ENCODE data around the gene GLDN.

GLDN gene

GRCh38 chr15:51315726-51316125, 25.7 kb upstream of the GLDN start:
- no peak overlapping the region for H3K4me3 ChIP-seq (ENCODE audit: low read depth, low read length)
- H3K9me3 ChIP-seq (ENCODE audit: control insufficient read depth, insufficient read depth, low read depth, low read length) = no peaks in the 10 kb centered on the region
- H3K36me3 ChIP-seq (ENCODE audit: control insufficient read depth in 2 of 2, insufficient read depth in 1 of 2, low read length in 2 of 2) = no peaks in the 10 kb centered on the region
- H3K27ac ChIP-seq (ENCODE audit: extremely low read depth, low read depth, low read length) = no peak overlapping the region
- H3K4me1 ChIP-seq (ENCODE audit: control insufficient read depth, insufficient read depth, low read length) = peaks cover 12% of the 10 kb centered on the region
- ChIA-PET POLR2A (no interaction called here), CTCF (no interaction called here)
- TF ChIP-seq ZNF155 (tag by site-specific recombination; IDR thresholded peaks at IDR 0.05) = no peak

DNA sequence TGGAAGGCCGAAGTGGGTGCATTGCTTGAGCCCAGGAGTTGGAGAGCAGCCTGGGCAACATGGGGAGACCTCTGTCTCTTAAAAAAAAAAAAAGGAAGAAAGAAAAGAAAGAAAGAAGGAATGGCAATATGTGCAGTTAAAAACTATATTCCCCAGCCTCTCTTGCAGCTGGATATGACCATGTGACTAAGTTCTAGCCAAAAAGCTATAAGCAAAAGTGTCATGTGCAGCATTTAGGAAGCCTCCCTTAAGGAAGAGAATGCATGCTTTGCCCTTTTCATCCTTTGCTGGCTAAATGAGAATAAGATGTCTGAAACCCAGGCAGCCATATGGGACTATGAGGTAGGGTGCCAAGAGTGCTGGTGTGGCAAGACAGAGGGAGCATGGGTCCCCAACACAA, 24.8 kb upstream of the GLDN start:
- H3K36me3 ChIP-seq (ENCODE audit: control insufficient read depth in 2 of 2, insufficient read depth in 1 of 2, low read length in 2 of 2) = no peaks in the 10 kb centered on the region
- CTCF ChIA-PET = no interaction called here
- H3K9me3 ChIP-seq (ENCODE audit: control insufficient read depth, insufficient read depth, low read depth, low read length) = no peaks in the 10 kb centered on the region
- H3K4me1 ChIP-seq (ENCODE audit: control insufficient read depth, insufficient read depth, low read length) = peaks cover 11% of the 10 kb centered on the region
- POLR2A ChIA-PET = no interaction called here
- H3K27ac ChIP-seq (ENCODE audit: extremely low read depth, low read depth, low read length) = no peak overlapping the region
- H3K4me3 ChIP-seq (ENCODE audit: low read depth, low read length) = no peak overlapping the region
- no peak for TF ChIP-seq WT1 (tag by site-specific recombination; IDR thresholded peaks at IDR 0.05)
- TF ChIP-seq ZNF324 (tag by site-specific recombination; IDR thresholded peaks at IDR 0.05) = no peak
- TF ChIP-seq ZNF585B (tag by site-specific recombination; IDR thresholded peaks at IDR 0.05) = no peak
- TF ChIP-seq KLF1 (tag by site-specific recombination; IDR thresholded peaks at IDR 0.05) = no peak
- no peak for TF ChIP-seq PBX3 (CRISPR knock-in tag; IDR thresholded peaks at IDR 0.05)
- TF ChIP-seq ZNF426 (tag by site-specific recombination; IDR thresholded peaks at IDR 0.05) = no peak
- no peak for TF ChIP-seq MZF1 (tag by site-specific recombination; IDR thresholded peaks at IDR 0.05; ENCODE audit: borderline replicate concordance)
- TF ChIP-seq, protein P1, sequence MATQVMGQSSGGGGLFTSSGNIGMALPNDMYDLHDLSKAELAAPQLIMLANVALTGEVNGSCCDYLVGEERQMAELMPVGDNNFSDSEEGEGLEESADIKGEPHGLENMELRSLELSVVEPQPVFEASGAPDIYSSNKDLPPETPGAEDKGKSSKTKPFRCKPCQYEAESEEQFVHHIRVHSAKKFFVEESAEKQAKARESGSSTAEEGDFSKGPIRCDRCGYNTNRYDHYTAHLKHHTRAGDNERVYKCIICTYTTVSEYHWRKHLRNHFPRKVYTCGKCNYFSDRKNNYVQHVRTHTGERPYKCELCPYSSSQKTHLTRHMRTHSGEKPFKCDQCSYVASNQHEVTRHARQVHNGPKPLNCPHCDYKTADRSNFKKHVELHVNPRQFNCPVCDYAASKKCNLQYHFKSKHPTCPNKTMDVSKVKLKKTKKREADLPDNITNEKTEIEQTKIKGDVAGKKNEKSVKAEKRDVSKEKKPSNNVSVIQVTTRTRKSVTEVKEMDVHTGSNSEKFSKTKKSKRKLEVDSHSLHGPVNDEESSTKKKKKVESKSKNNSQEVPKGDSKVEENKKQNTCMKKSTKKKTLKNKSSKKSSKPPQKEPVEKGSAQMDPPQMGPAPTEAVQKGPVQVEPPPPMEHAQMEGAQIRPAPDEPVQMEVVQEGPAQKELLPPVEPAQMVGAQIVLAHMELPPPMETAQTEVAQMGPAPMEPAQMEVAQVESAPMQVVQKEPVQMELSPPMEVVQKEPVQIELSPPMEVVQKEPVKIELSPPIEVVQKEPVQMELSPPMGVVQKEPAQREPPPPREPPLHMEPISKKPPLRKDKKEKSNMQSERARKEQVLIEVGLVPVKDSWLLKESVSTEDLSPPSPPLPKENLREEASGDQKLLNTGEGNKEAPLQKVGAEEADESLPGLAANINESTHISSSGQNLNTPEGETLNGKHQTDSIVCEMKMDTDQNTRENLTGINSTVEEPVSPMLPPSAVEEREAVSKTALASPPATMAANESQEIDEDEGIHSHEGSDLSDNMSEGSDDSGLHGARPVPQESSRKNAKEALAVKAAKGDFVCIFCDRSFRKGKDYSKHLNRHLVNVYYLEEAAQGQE (tag by site-specific recombination; IDR thresholded peaks at IDR 0.05) = no peak
- no peak for TF ChIP-seq ZBTB26 (tag by site-specific recombination; optimal IDR thresholded peaks at IDR 0.05)
- no peak for TF ChIP-seq ZBTB20 (tag by site-specific recombination; IDR thresholded peaks at IDR 0.05)
- no peak for TF ChIP-seq ZNF354C (tag by site-specific recombination; IDR thresholded peaks at IDR 0.05; ENCODE audit: borderline replicate concordance, low read depth)
- TF ChIP-seq KLF8 (tag by site-specific recombination; IDR thresholded peaks at IDR 0.05) = no peak
- no peak for TF ChIP-seq ZNF10 (tag by site-specific recombination; IDR thresholded peaks at IDR 0.05)
- no peak for TF ChIP-seq GLI4 (tag by site-specific recombination; IDR thresholded peaks at IDR 0.05)
- TF ChIP-seq PATZ1 (tag by site-specific recombination; IDR thresholded peaks at IDR 0.05) = no peak
- no peak for TF ChIP-seq ZFP69B (tag by site-specific recombination; IDR thresholded peaks at IDR 0.05)
